GM12892 (cell line): ENCODE measurements around the gene SPANXN4.

Experiments
- DNase-seq: peaks from one replicate; pipeline ENCODE4 v3.0.0; 2011; ENCODE audit not compliant: insufficient read length
- FAIRE-seq: peaks from 2 replicates; lab custom pipeline; 2011; peaks lifted over from hg19 to GRCh38; lab: Jason Lieb, UNC
- POLR2A ChIP-seq: IDR thresholded peaks from 2 replicates; pipeline ENCODE4 v1.6.1; 2011; ENCODE audit warnings: low read depth, low read length, control low read depth
- POLR2AphosphoS5 ChIP-seq: IDR thresholded peaks from 2 replicates; pipeline ENCODE4 v1.6.1; 2011; ENCODE audit warnings: low read depth, low read length, control low read depth
- TAF1 ChIP-seq: IDR thresholded peaks from 2 replicates; pipeline ENCODE4 v1.6.1; 2011; ENCODE audit warnings: low read depth, mild to moderate bottlenecking, control low read depth, low read length, borderline replicate concordance

Gene SPANXN4

GRCh38 chrX:143081231-143081630 lies 55.5 kb downstream of the SPANXN4 start:
- TF ChIP-seq POLR2AphosphoS5 (no peak), TAF1 (no peak), POLR2A (no peak)
- DNase-seq (no peak), FAIRE-seq (no peak)

GRCh38 chrX:143082537-143082936 lies 56.8 kb downstream of the SPANXN4 start:
- FAIRE-seq (no peak), DNase-seq (no peak)
- TF ChIP-seq POLR2A: no peak
- TF ChIP-seq POLR2AphosphoS5: no peak
- TF ChIP-seq TAF1: no peak
